Pulmonary artery endothelial cell (primary cell): ENCODE data around the gene MKRN3. TPM values are rescaled to one million over a fixed set of nuclear protein-coding genes. Genes with fewer than 3 reads are reported as not detected.
"Not testable (repeated sequence)": the region's sequence is repeated elsewhere in the genome, so short reads cannot be mapped to it uniquely, and the experiment has no call there.

Source experiments
- DNase-seq: peaks from one replicate; pipeline ENCODE4 v3.0.0-alpha.2; 2011; ENCODE audit warnings: low read depth, low spot score
- total RNA-seq: library from RNA; depleted of rRNA; stranded (reverse); fragments of >200 nt; gene quantifications from 2 replicates; pipeline ENCODE4 v1.2.3, GENCODE V29; 2014

Gene MKRN3
- total RNA-seq, 1 donor from 2014 or later = 0.40 TPM

DNA sequence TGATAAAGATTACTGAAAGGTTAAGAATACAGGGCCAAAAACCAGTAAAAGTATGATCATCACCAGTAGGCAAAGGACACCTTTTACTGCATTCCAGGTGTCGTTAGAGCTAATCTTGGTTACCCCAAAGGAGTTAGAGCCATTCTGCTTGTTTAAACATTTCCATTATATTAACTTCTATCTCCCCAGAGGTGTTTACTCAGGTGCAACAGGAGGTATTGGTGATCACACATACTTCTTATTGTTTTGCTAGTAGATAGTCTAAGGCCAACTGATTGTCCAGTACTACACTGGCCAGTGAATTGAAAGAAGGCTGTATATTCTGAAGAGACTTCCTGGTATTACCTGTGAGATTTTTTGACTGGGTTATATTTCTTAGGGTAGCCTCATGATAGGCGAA, 22.8 kb downstream of the MKRN3 start:
- DNase-seq = no peak

DNA sequence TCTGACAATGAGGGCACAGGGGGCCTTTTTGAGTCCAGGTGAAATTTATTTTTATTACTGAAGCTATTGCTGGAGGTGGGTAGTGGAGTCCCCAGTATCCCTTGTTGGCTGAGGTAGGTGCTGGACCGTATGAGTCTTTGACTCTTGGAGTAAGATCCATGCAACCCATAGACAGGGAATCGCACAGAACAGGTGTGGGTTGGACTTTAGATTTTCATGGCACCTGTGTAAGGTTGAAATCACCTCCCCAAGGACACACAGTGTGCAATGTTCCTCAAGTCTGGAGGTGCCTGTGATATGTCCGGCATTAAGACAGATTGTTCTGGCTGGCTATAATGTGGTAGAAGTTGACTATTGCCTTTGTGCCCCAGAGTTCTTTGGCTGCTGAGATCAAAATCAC, 23.5 kb downstream of the MKRN3 start:
- no peak for DNase-seq

DNA sequence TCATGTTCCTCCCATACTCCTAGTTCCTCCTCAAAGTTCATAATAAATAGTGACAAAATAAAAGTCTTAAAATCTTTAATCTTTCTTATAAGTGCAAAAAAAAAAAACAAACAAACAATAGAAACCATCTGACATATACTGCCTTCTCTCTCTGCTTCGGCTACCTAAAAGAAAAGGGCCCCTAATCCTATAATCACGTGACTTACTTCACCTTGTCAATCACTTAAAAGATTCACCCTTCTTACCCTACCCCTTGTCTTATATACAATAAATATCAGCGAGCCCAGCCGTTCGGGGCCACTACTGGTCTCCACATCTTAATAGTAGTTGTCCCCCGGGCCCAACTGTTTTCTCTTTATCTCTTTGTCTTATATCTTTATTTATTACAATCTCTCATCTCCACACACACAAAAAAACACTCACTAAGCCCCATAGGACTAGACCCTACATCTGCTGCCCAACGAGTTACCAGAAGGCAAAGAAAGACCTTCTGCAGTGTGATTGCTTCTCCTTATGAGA, 28.8 kb downstream of the MKRN3 start:
- DNase-seq = no peak

DNA sequence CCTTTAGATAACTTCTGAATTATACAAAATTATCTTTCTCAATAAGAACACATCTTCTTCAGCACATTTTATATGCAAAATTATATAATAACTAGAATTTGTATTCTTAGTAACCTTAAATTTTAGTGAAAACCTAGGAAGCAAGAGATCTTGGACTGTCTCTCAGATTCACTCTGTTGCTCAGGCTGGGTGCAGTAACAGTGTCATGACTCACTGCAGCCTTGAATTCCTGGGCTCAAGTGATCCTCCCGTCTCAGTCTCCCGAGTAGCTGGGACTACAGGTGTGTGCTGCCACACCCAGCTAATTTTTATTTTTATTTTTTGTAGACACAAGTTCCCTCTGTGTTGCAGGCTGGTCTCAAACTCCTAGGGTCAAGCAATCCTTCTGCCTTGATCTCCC, 29.9 kb downstream of the MKRN3 start:
- no peak for DNase-seq

DNA sequence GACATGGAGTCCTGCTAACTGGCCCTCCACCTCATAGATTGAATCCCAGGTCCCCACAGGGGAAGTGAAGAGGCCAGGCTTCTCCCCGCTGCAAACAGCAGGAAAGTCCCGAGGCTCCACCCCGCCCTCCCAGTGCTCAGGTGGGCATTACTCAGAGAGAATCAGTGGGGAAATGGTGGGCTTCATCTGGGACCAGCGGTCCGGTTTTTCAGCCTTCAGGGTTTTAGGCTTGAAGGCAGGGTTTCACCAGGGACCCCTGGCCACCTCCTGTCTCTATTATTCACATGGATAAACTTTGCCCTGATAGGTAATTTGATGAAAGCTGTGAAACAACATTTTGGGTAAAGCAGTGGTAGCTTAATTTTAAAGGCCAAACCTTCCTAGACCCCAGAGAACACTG, 31.3 kb downstream of the MKRN3 start:
- no peak for DNase-seq

DNA sequence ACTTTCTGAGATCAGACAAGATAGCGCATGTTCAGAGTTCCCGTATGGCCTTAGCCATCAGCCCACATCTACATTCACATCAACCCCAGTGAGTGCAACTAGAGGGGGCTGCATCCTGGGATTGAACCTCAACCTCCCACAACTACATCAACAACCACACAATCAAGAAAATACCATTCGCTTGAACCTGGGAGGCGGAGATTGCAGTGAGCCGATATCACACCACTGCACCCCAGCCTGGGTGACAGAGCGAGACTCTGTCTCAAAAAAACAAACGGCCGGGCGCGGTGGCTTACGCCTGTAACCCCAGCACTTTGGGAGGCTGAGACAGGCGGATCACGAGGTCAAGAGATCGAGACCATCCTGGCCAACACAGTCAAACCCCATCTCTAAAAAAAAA, 31.8 kb downstream of the MKRN3 start:
- not testable (repeated sequence) for DNase-seq

DNA sequence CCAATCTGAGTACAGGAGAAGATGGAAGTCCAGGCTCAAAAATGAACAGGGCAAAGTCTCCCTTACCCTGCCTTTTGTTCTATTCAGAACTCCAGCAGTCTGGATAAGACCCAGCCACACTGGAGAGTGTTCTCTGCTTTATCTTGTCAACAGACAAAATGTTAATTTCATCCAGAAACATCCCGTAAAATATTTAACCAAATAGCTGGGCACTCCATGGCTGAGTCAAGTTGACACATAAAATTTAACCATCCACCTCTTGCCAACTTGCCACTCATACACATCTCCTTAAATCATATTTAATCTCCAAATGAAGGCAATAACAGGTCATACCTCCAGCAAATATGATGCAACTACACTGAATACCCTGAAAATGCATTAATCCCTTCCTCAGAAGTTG, 33.6 kb downstream of the MKRN3 start:
- no peak for DNase-seq

DNA sequence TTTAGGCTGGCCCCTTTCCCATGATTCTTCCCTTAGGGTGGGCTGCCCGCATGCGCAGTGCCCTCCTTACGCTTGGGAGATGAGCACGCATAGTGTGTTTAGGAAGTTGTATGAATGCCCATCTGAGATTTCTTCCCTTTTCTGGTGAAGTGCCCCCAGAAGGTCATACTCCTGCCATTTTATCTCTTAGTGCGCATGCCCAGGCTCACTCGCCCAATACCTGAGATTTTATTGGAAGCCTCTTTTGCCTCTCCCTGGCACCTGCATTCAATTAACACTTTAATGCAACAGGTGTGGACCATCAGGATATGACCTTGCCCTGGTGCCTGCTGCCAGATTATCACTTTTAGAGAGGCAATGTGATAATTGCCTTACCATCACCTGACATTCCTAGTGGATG, 36.6 kb downstream of the MKRN3 start:
- DNase-seq = no peak

DNA sequence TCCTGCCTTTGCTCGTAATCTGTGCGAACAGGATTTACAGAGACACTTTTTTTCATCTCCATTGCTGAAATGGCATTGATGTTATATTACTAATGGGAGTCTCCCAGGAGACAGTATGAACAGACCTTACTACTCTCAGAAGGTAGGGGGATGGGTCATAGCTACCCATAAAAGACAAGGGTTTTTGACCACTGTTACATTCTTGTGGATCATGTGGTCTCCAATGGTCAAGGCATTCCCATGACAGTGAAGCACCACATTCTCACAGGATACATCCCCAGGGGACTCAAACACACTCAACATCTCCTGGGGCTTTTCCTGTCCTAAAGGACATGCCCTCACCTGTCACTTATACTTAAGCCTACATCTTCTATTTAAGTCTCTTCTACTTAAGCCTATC, 40.8 kb downstream of the MKRN3 start:
- DNase-seq = no peak

DNA sequence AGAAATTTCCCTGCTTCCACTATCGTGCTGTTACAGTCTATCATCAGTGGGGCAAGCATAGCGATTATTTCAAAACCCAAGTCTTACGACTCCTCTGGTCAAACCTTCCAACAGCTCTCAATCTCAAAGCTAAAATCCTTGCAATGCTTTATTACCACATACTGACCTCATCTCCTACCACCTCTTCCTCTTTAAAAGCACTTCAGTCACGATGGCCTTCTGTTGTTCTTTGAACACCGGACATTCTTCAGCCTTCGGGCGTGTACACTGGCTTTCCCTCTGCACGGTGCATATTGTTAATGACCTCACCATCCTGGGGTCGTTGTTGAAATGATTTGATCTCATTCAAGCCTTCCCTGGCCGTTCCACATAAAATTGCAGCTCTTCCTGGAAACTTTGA, 51.1 kb downstream of the MKRN3 start:
- no peak for DNase-seq

Other genes with a start within 250 kb of the MKRN3 start
- not detected in 2 replicates for gene GOLGA6L26, start 231.5 kb upstream of the MKRN3 start, total RNA-seq
- under 0.01 and 0.04 TPM in 2 replicates for gene GOLGA8S, start 210.9 kb upstream of the MKRN3 start, total RNA-seq
- gene GOLGA6L2, start 118.4 kb upstream of the MKRN3 start, total RNA-seq = not detected in 2 replicates
- gene MAGEL2, start 82.2 kb downstream of the MKRN3 start, total RNA-seq = under 0.01 TPM in 1 of 2 replicates, not detected in the other
- gene NDN, start 121.6 kb downstream of the MKRN3 start, total RNA-seq = 6.5 and 25.0 TPM in 2 replicates